ENCODE measurements around the gene KLHDC8B.

DNA sequence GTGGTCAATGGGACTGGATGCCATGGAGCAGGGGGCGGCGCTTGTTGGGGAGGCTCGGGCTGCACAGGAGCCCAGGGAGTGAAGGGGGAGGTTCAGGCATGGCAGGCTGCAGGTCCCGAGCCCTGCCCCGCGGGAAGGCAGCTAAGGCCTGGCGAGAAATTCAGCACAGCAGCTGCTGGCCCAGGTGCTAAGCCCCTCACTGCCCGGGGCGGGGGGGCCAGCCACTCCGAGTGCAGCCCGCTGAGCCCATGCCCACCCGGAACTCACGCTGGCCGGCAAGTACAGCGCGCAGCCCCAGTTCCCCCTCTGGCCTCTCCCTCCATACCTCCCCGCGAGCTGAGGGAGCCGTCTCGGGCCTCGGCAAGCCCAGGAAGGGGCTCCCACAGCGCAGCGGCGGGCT lies 11.3 kb downstream of the KLHDC8B start:
- TF ChIP-seq EP300 (IDR thresholded peaks at IDR 0.05), result no peak
- TF ChIP-seq, protein P1, sequence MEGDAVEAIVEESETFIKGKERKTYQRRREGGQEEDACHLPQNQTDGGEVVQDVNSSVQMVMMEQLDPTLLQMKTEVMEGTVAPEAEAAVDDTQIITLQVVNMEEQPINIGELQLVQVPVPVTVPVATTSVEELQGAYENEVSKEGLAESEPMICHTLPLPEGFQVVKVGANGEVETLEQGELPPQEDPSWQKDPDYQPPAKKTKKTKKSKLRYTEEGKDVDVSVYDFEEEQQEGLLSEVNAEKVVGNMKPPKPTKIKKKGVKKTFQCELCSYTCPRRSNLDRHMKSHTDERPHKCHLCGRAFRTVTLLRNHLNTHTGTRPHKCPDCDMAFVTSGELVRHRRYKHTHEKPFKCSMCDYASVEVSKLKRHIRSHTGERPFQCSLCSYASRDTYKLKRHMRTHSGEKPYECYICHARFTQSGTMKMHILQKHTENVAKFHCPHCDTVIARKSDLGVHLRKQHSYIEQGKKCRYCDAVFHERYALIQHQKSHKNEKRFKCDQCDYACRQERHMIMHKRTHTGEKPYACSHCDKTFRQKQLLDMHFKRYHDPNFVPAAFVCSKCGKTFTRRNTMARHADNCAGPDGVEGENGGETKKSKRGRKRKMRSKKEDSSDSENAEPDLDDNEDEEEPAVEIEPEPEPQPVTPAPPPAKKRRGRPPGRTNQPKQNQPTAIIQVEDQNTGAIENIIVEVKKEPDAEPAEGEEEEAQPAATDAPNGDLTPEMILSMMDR (IDR thresholded peaks at IDR 0.05), result no peak
- TF ChIP-seq POLR2A (IDR thresholded peaks at IDR 0.05), result no peak
- no peak for TF ChIP-seq POLR2AphosphoS5 (IDR thresholded peaks at IDR 0.05)

All from upper lobe of left lung (tissue), 4 donors.